ENCODE data around the gene SNTB2. TPM values are rescaled to one million over a fixed set of nuclear protein-coding genes. Genes with fewer than 3 reads are reported as not detected.

Gene SNTB2
- total and polyA plus RNA-seq, 2 donors (not counting 3 experiments of a cell fraction or from before 2014, with no cell fraction given), result 24.9 to 73.7 TPM

DNA sequence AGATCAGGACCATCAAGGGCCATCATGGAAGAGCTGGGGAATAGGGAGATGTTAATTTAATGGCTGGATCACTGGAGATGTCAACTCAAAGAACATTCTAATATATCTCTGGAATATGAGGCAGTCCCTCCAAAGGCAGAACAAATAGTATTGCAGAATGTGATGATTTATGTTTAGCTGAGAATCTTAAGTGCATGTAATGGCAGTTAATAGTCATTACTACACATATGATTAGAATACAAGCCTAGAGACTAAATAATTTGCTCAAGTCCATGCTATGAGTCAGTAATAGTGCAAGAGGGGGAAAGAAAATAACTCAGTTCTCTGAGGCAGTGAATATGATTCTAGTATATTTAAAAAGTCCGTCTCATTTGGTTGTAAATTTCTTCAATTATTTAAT, 32.3 kb downstream of the SNTB2 start:
- POLR2A ChIA-PET, result no interaction called here
- no peak for FAIRE-seq
- H4K20me1 ChIP-seq (replicated peaks; ENCODE audit: control insufficient read depth, extremely low read depth, insufficient read depth, low read length), result no peaks in the 10 kb centered on the region
- CTCF ChIA-PET, result interaction anchor here (0.7 to 1.5 kb wide), 2 partner anchors 13 to 17 kb away, joined by 3 to 4 read pairs; no protein-coding TSS in a partner anchor
- DNase-seq (ENCODE audit: low read depth, low spot score), result no peak
- intact Hi-C loops (cut with micrococcal nuclease), result no loop called here
- no peak overlapping the region for H3K4me3 ChIP-seq (replicated peaks in 1 of 3; ENCODE audit: insufficient read depth in 1 of 3, low read depth in 1 of 3, low read length in 3 of 3)
- no peak for TF ChIP-seq MYC (IDR thresholded peaks at IDR 0.05; ENCODE audit: low read depth, low read length)
- TF ChIP-seq POLR2AphosphoS5 (IDR thresholded peaks at IDR 0.05; ENCODE audit: insufficient read depth, low read depth, low read length), result no peak
- no peak for TF ChIP-seq FOS (IDR thresholded peaks at IDR 0.05; ENCODE audit: borderline replicate concordance, insufficient read depth, low read length)
- TF ChIP-seq POLR2A (IDR thresholded peaks at IDR 0.05; ENCODE audit: low read depth, low read length), result no peak
- TF ChIP-seq JUN (IDR thresholded peaks at IDR 0.05; ENCODE audit: borderline replicate concordance, insufficient read depth, insufficient read length, low read depth), result no peak
- TF ChIP-seq, protein P1, sequence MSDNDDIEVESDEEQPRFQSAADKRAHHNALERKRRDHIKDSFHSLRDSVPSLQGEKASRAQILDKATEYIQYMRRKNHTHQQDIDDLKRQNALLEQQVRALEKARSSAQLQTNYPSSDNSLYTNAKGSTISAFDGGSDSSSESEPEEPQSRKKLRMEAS (IDR thresholded peaks at IDR 0.05; ENCODE audit: insufficient read depth, insufficient read length), result no peak
- no peak for TF ChIP-seq EZH2 (IDR thresholded peaks at IDR 0.05; ENCODE audit: borderline replicate concordance, low read depth, low read length, severe bottlenecking)
- no peak for TF ChIP-seq GATA2 (IDR thresholded peaks at IDR 0.05; ENCODE audit: insufficient read depth, insufficient read length, low read depth, low read length)
- TF ChIP-seq, protein P2, sequence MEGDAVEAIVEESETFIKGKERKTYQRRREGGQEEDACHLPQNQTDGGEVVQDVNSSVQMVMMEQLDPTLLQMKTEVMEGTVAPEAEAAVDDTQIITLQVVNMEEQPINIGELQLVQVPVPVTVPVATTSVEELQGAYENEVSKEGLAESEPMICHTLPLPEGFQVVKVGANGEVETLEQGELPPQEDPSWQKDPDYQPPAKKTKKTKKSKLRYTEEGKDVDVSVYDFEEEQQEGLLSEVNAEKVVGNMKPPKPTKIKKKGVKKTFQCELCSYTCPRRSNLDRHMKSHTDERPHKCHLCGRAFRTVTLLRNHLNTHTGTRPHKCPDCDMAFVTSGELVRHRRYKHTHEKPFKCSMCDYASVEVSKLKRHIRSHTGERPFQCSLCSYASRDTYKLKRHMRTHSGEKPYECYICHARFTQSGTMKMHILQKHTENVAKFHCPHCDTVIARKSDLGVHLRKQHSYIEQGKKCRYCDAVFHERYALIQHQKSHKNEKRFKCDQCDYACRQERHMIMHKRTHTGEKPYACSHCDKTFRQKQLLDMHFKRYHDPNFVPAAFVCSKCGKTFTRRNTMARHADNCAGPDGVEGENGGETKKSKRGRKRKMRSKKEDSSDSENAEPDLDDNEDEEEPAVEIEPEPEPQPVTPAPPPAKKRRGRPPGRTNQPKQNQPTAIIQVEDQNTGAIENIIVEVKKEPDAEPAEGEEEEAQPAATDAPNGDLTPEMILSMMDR (IDR thresholded peaks at IDR 0.05; ENCODE audit: extremely low read depth in 1 of 2, insufficient read depth in 1 of 2, low read depth in 1 of 2, low read length in 2 of 2), result no peak
- peaks cover 71% of the 10 kb centered on the region for H3K4me1 ChIP-seq (ENCODE audit: control insufficient read depth, extremely low read depth, insufficient read depth, low read length)
- peaks cover 73% of the 10 kb centered on the region for H3K79me2 ChIP-seq (ENCODE audit: control insufficient read depth, insufficient read depth, low read length)
- no peaks in the 10 kb centered on the region for H3K27me3 ChIP-seq (ENCODE audit: control insufficient read depth in 2 of 2, insufficient read depth in 2 of 2, low read length in 2 of 2)
- H3K9me3 ChIP-seq (replicated peaks; ENCODE audit: control insufficient read depth, insufficient read depth, low read length), result no peaks in the 10 kb centered on the region
- dilution Hi-C loops (cut with MboI; ENCODE audit: extremely low pct_ligation_motif_present, low sequenced_read_pairs), result no loop called here
- no peak overlapping the region for H3K27ac ChIP-seq (ENCODE audit: insufficient read depth, low read depth, low read length)
- no peak overlapping the region for H2AFZ ChIP-seq (ENCODE audit: low read depth, low read length)
- no peak overlapping the region for H3K9ac ChIP-seq (replicated peaks; ENCODE audit: extremely low read depth, insufficient read depth, low read length)
- peaks cover 2% of the 10 kb centered on the region for H3K9me1 ChIP-seq (replicated peaks; ENCODE audit: control insufficient read depth, extremely low read depth, insufficient read depth, low read length)
- no peak overlapping the region for H3K4me2 ChIP-seq (ENCODE audit: insufficient read depth, low read length)
- BruUV-seq (replicated peaks), result no TSS peak
- H3K36me3 ChIP-seq (ENCODE audit: control insufficient read depth in 2 of 2, extremely low read depth in 1 of 2, insufficient read depth in 2 of 2, low read length in 2 of 2), result no peaks in the 10 kb centered on the region

Data from endothelial cell of umbilical vein (primary cell).